NT2/D1 (cell line): ENCODE measurements around the gene LFNG.

Source experiments
- DNase-seq: peaks from one replicate; pipeline ENCODE4 v3.0.0-alpha.2; 2011; ENCODE audit warnings: low read depth, low spot score
- H3K27me3 ChIP-seq: 2 replicates; pipeline ENCODE4 v1.6.0; 2011; ENCODE audit warnings: mild to moderate bottlenecking; ENCODE audit not compliant: insufficient read length, insufficient read depth
- H3K36me3 ChIP-seq: 2 replicates; pipeline ENCODE4 v1.6.1; 2011; ENCODE audit warnings: mild to moderate bottlenecking, low read length, mixed read lengths; ENCODE audit not compliant: insufficient read depth, insufficient read length
- H3K4me1 ChIP-seq: 2 replicates; pipeline ENCODE4 v1.5.1; 2011; ENCODE audit not compliant: insufficient read depth, insufficient read length
- H3K4me3 ChIP-seq: 2 replicates; pipeline ENCODE4 v1.5.1; 2011; ENCODE audit warnings: low read depth; ENCODE audit not compliant: insufficient read length
- H3K9ac ChIP-seq: 2 replicates; pipeline ENCODE4 v1.6.0; 2011; ENCODE audit warnings: low read depth; ENCODE audit not compliant: insufficient read length
- H3K9me3 ChIP-seq: 2 replicates; pipeline ENCODE4 v1.5.1; 2011; ENCODE audit warnings: mild to moderate bottlenecking, low read length; ENCODE audit not compliant: insufficient read depth
- SUZ12 ChIP-seq: IDR thresholded peaks from 2 replicates; pipeline ENCODE4 v1.6.1; 2011; ENCODE audit not compliant: insufficient read length, insufficient read depth; ENCODE audit errors: extremely low read depth
- YY1 ChIP-seq: IDR thresholded peaks from 2 replicates; pipeline ENCODE4 v1.6.1; 2011; ENCODE audit not compliant: insufficient read length, insufficient read depth
- ZNF274 ChIP-seq: IDR thresholded peaks from 2 replicates; pipeline ENCODE4 v1.6.1; 2011; ENCODE audit warnings: mild to moderate bottlenecking, low read depth, low read length

Gene LFNG

GRCh38 chr7:2517026-2517425 lies 2.5 kb upstream of the LFNG start:
- Histone ChIP-seq H3K9me3 (no peaks in the 10 kb centered on the region), H3K4me3 (no peak overlapping the region), H3K27me3 (peaks cover 49% of the 10 kb centered on the region), H3K36me3 (no peaks in the 10 kb centered on the region), H3K4me1 (peaks cover 46% of the 10 kb centered on the region), H3K9ac (peak overlapping the region; percentile 59)
- DNase-seq, result no peak
- no peak for TF ChIP-seq ZNF274
- no peak for TF ChIP-seq YY1
- no peak for TF ChIP-seq SUZ12

DNA sequence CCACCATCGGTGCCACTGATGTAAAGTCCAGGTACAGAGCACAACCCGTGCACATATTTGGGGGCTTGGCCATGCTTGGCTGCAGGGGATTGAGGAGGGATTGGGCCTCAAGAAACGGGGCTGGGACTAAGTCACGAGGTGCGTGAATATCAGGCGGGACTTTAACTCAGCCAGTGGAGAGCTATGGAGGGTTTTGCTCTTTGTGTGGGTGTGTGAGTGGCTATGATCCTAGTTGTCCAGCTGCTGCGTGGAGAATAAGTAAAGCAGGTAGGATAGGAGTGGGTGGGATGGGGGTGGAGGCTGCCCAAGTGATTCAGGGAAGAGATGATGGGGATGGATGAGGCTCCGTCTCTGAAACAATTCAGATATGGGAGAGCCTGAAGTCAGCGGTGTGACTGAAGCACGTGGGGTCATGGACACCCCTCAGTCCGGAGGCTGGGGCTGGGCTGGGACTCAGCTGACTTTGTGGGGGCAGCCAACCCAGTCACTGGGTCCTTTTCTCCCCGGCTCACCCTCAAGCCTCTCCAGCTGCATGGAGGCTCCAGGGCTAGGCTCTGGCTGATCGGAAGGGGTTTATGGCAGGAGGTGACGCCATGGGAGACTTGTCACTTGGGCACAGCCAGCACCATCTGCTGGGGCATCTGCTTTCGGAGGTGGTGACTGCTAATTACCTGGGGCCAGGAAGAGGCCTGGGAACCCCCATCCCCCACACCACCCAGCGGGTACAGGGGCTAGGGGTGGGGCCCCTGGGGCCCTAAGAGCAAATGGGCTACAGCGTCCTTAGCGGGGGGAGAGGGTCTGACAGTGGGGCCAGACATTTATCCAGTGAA lies 1.7 kb upstream of the LFNG start:
- H3K9ac ChIP-seq, result no peak overlapping the region
- H3K4me3 ChIP-seq, result no peak overlapping the region
- H3K4me1 ChIP-seq, result peaks cover 43% of the 10 kb centered on the region
- H3K27me3 ChIP-seq, result peaks cover 54% of the 10 kb centered on the region
- H3K9me3 ChIP-seq, result no peaks in the 10 kb centered on the region
- H3K36me3 ChIP-seq, result peaks cover 4% of the 10 kb centered on the region
- no peak for DNase-seq
- no peak for TF ChIP-seq YY1
- no peak for TF ChIP-seq ZNF274
- TF ChIP-seq SUZ12, result no peak

DNA sequence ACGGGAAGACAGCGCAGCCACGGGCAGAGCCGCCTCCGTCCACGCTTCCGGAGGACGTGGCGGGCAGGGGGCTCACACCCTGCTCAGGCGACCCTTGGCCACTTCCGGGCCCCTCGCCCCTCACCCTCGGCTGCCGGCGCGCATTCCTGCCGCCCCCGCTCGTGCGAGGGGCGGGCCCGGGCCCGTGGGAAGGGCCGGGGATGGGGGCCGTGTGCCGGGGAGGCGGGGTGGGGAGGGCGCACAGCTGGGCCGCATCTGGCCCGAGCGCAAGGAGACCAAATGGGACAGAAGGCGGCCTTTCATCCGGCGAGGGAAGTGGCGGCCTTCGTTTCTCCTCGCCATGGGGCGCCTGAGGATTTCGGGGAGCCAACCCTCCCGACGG lies 846 bp upstream of the LFNG start:
- Histone ChIP-seq H3K36me3 (peaks cover 4% of the 10 kb centered on the region), H3K27me3 (peaks cover 54% of the 10 kb centered on the region), H3K9me3 (no peaks in the 10 kb centered on the region), H3K4me3 (peak overlapping the region; percentile 59), H3K4me1 (peaks cover 45% of the 10 kb centered on the region), H3K9ac (peak overlapping the region; percentile 76)
- TF ChIP-seq YY1 (no peak), ZNF274 (no peak), SUZ12 (no peak)
- no peak for DNase-seq

DNA sequence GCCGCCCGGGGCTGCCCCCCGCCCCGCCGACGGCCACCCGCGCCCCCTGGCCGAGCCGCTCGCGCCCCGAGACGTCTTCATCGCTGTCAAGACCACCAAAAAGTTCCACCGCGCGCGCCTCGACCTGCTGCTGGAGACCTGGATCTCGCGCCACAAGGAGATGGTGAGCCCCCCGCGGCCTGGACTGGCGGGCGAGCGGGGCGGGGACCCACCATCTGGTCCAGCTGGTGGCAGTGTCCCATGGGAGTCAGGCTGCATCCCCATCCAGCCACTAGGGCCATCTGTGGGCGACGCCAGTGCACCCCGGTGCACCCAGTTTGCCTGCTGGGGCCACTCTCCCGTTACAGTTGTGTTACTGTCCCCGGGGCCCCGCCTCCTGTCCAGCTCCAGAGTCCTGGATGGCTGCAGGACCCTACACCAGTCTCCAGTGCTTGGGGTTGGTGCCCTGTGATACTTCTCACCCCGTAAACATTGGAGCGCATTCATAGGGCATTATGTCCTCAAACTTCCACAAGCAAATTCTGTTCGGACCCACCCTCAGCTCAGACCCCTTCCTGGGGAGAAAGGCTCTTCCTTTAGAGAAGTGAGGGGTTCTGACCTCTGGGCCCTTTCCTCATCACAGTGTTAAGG lies 672 bp downstream of the LFNG start:
- Histone ChIP-seq H3K4me3 (peak overlapping the region; percentile 73), H3K36me3 (peaks cover 12% of the 10 kb centered on the region), H3K4me1 (peaks cover 55% of the 10 kb centered on the region), H3K9me3 (no peaks in the 10 kb centered on the region), H3K9ac (peak overlapping the region; percentile 86), H3K27me3 (peaks cover 54% of the 10 kb centered on the region)
- TF ChIP-seq SUZ12 (no peak), YY1 (no peak), ZNF274 (no peak)
- no peak for DNase-seq

DNA sequence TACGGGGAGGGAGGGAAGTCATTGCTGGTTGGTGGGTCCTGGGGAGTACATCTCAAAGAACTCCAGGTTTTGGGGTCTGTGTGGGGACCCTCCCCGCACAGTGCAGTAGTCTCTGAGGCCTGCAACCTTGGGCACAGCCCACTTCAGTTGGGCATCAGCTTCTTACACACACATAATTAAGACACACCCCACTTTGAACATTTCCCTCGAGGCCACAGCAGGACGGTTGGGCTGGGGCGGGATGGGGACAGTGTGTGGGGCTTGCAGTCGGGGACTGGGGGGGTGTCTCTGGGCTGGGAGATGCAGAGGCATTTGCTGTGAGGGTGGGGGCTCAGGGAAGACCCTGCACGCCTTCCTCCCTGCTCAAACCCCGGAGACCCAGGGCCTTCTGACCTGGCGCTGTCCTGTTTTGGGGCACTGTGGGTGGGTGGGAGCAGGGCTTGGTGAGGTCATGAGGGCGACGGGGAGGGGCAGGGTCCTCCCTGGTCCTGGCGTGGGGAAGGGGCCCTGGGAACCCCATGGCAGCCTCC lies 1.3 kb downstream of the LFNG start:
- Histone ChIP-seq H3K4me3 (peak overlapping the region; percentile 73), H3K4me1 (peaks cover 58% of the 10 kb centered on the region)

DNA sequence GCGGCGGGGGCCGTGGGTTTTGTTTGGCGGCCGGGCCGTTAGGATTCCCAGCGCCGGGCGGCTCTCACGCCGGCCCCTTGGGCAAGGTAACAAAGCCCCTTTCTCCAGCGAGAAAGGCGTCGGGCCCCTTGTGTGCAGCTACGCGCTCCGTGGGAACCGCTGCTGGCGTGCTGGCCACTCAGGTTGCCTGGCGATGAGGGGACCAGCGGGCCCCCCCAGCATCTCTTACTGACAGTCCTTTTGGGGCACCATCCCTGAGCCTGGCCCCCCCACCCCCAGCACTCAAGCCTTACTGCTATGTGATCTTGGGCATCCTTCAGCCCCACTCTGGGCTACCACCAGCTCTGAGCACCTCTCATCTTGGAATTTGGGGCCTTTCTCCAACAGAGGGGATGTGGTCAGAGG lies 1.8 kb downstream of the LFNG start:
- H3K36me3 ChIP-seq, result peaks cover 23% of the 10 kb centered on the region
- no peak for DNase-seq
- H3K9ac ChIP-seq, result peak overlapping the region; percentile 86
- no peak for TF ChIP-seq YY1
- no peak for TF ChIP-seq SUZ12
- no peak for TF ChIP-seq ZNF274
- H3K27me3 ChIP-seq, result peaks cover 52% of the 10 kb centered on the region
- no peaks in the 10 kb centered on the region for H3K9me3 ChIP-seq
- peaks cover 58% of the 10 kb centered on the region for H3K4me1 ChIP-seq
- H3K4me3 ChIP-seq, result peak overlapping the region; percentile 73

More for the DNA sequence above, 1.3 kb downstream of the LFNG start:
- TF ChIP-seq YY1 (no peak), ZNF274 (no peak), SUZ12 (no peak)
- peak overlapping the region; percentile 86 for H3K9ac ChIP-seq
- H3K9me3 ChIP-seq, result no peaks in the 10 kb centered on the region
- peaks cover 52% of the 10 kb centered on the region for H3K27me3 ChIP-seq
- no peak for DNase-seq
- H3K36me3 ChIP-seq, result peaks cover 18% of the 10 kb centered on the region

GRCh38 chr7:2521952-2522591 lies 2.5 kb downstream of the LFNG start:
- no peak for TF ChIP-seq YY1
- TF ChIP-seq SUZ12, result no peak
- TF ChIP-seq ZNF274, result no peak
- peaks cover 59% of the 10 kb centered on the region for H3K4me1 ChIP-seq
- DNase-seq, result no peak
- H3K36me3 ChIP-seq, result peaks cover 31% of the 10 kb centered on the region
- peak overlapping the region; percentile 73 for H3K4me3 ChIP-seq
- H3K9ac ChIP-seq, result peak overlapping the region; percentile 86
- H3K9me3 ChIP-seq, result no peaks in the 10 kb centered on the region
- peaks cover 47% of the 10 kb centered on the region for H3K27me3 ChIP-seq
